Smooth muscle cell of the brain vasculature (primary cell): ENCODE measurements around the gene PIP4P1.
A peak's percentile ranks its signal among the peaks of the same experiment; 100 is the strongest.

Experiments
- DNase-seq: peaks from one replicate; pipeline ENCODE4 v3.0.0-alpha.2; 2012; ENCODE audit warnings: low read depth, low spot score

Gene PIP4P1

GRCh38 chr14:20438664-20439063 is 22.6 kb downstream of the PIP4P1 start:
- no peak for DNase-seq

- DNase-seq = no peak
Measured at GRCh38 chr14:20436363-20436755, 24.9 kb downstream of the PIP4P1 start.

DNA sequence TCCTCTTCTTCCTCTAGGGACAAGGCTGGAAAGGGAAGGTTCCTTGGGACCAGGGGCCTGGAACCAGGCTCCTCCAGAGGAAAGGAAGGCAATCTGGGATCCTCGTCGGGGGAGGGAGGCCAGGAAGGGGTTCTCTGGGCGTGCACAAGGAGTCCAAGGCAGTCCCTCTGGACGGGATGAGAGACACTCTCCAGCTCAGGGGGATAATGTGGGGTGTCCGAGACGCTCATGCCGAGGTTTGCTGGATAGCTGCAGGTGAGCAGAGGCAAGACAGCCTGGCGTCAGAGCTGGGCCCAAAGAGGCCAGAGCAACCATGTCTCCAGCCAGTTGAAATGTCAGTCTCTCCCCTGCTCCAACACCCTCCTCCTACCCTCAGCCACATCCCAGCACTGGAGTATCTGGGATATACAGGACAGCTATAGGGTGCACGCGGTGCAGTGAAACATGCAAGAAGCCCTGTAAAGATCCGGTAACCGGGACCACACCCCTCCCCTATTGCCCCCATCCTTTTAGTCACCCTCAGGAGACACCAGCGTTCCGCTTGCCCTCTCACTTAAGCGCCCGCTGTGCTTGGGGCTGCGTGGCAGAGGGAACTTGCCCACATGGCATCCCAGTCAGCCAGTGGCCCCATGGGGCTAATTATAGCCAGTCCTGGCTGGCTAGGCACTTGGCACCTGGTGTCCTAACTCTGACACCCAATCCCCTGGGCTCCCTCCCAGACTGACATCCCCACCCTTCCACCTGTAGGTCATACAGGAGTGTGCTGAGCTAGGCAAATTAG is 25.5 kb downstream of the PIP4P1 start, which contains the start of gene KLHL33:
Gene KLHL33 (minus strand): TSS at position 585 of the 781 bp plus-strand sequence. CDS start 355 bp downstream, at position 230.
- DNase-seq = no peak

DNA sequence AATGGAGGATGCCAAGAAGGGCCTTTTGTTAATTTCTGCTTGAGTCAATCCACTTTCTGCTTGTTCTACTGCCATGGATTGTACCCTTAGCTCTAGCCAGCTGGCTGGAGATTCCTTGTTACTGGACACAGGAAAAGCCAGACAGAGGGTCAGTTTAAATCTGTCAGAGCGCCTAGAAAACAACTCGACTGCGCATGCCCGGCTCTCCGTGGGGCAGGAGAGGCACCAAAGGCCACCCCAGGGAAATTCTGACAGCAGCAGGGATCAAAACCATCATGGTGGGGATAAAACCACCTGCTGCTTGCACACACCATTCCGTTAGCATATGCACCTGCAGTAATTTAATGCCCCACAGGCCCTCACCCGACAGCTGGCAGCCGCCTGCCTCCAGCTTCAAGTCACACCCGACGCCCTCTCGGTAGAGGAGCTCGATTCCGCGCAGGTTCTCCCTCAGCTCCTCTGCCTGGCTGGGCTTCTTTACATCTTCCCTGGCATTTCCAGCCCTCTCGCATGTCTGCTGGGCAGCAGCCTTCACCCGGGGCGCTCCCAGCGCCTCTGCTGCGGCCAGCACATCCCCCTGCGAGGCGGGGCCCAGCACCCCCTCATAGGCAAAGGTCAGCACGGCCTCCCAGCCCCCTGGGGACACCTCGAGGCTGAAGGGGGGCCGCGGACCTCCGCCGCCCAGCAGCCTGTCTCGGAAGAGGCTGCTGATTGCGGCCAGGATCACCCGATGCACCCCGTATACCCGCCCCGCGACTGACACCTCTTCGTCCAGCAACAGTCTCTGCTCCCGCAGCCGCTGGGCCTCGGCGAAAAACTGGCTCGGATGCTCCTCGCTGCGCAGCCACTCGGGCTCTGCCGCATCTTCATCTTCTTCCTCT is 26.3 kb downstream of the PIP4P1 start:
- no peak for DNase-seq

GRCh38 chr14:20429801-20430669 is 31.2 kb downstream of the PIP4P1 start:
- DNase-seq = no peak

- DNase-seq = no peak
Measured at GRCh38 chr14:20428802-20429201, 32.4 kb downstream of the PIP4P1 start.

DNA sequence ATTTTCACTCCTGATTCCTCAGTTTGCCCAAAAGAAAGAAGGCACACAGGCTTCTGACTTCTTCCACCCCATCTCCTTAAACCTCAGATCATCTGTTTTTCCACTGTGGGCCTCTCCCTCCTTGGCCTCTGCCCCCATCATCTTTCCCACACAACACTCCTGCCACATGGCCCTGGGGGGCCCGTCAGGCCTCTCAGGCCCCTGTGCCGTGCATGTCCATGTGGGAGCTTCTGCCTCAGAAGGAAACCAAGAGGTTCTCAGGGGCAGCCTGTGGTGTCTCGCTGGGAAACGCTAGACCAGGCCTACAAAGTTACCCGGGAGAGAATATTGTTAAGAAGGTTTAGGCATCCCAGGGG is 33.2 kb downstream of the PIP4P1 start:
- DNase-seq = no peak

GRCh38 chr14:20427231-20428009 is 33.8 kb downstream of the PIP4P1 start:
- no peak for DNase-seq

- no peak for DNase-seq
Measured at GRCh38 chr14:20424851-20425250, 36.4 kb downstream of the PIP4P1 start.

DNA sequence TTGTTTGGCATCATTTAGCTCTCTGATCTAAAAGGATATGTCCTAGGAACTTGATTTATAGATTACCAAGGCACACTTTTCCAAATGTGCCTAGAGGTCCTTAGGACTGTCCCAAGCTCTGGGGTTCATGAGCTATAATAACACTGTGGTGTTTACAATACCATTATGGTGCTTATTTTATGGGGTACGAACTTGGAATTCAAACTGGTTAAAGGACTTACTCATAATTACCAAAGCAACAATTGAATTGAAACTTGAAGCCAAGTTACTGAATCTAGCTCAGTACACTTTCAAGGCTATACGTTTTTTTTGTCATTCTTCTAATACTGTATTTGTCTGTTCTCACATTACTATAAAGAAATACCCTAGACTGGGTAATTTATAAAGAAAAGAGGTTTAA is 38.3 kb downstream of the PIP4P1 start:
- DNase-seq = no peak

- no peak for DNase-seq
Measured at GRCh38 chr14:20421267-20421666, 40.0 kb downstream of the PIP4P1 start.

GRCh38 chr14:20419419-20419818 is 41.8 kb downstream of the PIP4P1 start:
- no peak for DNase-seq

DNA sequence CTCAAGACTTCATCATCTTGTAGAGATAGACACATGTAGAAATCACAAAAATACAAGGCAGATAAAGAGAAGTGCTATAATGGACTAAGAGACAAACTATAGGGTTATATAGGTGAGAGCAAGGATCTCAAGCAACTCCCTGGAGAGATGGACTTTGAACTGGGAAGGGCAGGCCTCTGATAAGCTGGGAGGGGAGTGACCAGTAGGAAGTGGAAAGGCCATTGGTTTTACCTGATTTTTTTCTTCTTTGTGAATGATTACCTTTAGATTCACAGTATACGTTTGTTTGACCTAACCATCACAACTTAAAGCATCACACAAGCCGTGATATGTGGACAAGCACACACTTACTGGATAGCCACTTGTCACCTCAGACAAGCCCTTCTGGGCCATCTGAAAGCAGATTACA is 42.7 kb downstream of the PIP4P1 start:
- DNase-seq = no peak

DNA sequence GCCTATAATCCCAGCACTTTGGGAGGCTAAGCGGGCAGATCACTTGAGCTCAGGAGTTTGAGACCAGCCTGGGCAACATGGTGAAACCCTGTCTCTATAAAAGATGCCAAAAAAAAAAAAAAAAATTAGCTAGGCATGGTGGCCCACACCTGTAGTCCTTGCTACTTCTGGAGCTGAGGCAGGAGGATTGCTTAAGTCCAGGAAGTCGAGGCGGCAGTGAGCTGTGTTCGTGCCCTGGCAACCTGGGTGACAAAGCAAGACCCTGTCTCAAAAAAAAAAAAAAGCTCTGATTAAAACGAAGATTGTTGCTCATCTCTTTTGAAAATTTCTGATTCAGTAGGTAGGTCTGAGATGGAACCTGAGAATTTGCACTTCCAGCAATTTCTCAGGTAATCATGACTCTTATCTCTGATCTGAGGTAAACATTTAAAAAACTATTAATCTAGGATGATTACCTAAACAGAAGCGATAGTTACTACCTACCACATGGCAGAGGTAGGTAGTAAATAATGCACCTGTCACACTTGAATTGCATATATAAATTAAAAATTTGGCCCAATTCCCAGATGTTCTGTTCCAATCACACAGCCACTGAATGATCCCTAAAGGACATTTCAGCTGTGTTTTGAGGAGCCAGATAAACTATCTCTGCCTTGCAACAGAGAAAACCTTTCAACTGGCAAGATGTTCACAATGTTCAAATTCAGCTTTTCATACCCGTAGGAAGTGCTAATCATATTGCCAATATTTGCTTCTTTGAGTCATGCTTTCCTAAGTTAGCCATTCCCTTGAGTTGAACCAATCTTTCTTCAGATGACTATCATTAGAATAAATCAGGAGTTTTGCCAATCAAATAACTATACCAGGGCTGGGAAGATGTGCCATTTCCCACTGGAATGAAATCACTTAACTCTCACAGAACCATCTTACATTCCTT is 43.7 kb downstream of the PIP4P1 start:
- DNase-seq = no peak

DNA sequence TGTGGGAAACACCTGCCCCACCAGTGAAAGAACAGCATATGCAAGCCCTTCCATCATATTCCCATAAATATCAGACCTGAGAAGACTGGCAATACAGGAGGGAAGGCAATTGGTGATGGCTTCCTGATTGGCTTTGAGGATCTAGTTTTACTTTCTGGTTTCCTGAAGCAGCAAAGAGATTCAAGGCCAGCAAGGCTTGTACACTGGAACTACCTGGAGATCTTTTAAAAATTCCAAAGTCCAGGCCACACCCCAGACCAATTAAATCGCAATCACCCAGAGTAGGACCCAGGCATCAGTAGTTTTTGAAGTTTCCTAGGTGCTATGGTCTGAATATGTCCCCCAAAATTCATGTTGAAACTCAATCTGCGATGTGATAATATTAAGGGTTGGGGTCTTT is 45.0 kb downstream of the PIP4P1 start:
- no peak for DNase-seq

DNA sequence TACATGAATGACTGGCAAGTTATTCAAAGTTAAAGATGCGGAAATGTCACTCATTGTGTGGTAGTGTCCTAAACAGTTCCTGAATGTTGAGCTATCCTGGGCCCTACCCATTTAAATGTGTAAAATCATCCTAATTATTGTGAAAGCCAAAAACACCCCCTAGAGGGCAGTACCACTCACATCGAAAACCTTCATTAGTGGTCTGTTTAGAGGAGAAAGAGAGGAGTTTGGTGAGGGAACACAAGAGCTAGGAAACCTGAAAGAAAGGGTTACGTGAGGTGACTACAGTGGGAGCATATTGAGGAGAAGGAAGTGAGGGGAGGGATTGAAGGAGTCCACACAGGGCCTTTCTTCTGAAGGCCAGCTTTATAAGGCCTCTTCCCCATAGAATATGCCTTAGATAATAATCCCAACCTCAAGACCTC is 45.4 kb downstream of the PIP4P1 start:
- peak; percentile 29 for DNase-seq

DNA sequence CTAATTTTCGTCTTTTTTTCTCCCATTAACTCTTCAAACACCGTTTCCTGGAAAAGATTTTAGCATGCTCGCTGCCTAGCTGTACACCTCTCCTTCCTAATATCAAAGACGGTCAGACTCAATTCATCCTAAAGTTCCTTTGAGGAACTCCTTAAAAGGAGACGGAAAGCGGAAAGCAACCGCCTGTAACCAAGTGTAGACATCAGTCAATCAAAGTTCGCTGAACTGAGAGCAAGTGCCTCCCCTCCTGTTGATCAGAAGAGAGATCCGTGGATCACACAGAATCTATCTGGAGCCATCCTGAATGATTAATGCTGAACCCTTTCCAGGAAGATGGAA is 47.5 kb downstream of the PIP4P1 start:
- DNase-seq = no peak

- peak; percentile 50 for DNase-seq
Measured at GRCh38 chr14:20412876-20413743, 48.1 kb downstream of the PIP4P1 start, which contains the start of gene TEP1. TSS of gene TEP1 (minus strand) at chr14:20413501. CDS start at chr14:20408439, 5,062 bp downstream.

DNA sequence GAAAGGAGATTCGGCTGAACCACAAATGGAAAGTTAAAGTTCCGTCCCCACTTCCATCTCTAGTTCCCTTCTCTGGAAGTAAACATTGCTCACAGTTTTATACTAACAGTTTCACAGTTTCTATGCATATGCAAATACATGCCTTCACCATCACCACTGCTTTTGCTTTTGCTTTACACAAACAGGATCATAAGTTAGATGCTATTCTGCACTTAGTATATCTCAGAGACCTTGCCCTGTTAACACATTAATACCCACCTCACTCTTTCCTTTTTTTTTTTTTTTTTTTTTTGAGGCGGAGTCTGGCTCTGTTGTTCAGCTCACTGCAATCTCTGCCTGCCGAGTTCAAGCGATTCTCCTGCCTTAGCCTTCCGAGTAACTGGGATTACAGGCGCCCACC is 48.8 kb downstream of the PIP4P1 start:
- no peak for DNase-seq
